Stimulated activated CD4-positive, alpha-beta T cell treated with anti-CD3 and anti-CD28 coated beads, Interleukin-4, amount 100 ng/mL, for 24 hours (primary cell): ENCODE results near the gene FBXW5.

Source experiments
- DNase-seq: peaks from one replicate; pipeline ENCODE4 v3.0.0-alpha.2; 2020

FBXW5 gene

DNA sequence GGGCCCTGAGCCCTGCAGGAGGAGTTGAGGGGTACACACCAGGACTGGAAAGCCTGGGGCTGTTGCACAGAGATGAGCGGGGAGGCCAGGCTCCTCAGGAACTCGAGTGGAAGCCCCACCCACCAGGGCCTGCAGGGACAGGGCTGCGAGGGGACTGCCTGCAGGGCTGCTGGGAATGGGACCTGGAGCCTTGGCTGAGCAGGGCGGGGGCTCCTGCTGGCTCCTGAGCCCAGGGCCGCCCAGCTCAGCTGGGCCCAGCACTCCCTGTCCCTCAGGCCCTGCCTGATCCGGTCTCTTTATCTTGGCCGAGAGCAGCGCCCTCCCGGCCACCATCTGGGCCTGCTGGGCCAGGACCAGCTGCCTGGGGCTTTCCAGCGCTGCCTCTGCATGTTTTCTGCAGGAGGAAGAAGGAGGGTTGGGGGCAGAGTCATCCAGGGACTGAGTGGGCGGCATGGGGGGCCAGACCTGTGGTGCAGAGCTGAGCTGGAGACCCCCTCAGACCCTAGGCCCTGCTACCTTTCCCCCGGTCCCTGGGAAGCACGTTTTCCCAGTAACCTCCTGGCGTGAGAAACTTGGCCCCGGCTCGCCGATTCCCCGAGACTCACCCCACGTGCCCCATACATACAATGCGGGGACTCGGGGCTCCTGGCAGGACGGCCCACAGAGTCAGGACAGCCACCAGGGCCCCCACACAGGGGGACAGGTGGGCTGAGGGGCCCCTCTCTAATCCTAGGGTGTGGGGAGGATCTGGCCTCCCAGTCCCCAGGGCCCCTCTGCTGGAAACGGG lies 16.9 kb upstream of the FBXW5 start:
- DNase-seq, result no peak

- no peak for DNase-seq
Measured at GRCh38 chr9:136960938-136961275, 16.4 kb upstream of the FBXW5 start.

DNA sequence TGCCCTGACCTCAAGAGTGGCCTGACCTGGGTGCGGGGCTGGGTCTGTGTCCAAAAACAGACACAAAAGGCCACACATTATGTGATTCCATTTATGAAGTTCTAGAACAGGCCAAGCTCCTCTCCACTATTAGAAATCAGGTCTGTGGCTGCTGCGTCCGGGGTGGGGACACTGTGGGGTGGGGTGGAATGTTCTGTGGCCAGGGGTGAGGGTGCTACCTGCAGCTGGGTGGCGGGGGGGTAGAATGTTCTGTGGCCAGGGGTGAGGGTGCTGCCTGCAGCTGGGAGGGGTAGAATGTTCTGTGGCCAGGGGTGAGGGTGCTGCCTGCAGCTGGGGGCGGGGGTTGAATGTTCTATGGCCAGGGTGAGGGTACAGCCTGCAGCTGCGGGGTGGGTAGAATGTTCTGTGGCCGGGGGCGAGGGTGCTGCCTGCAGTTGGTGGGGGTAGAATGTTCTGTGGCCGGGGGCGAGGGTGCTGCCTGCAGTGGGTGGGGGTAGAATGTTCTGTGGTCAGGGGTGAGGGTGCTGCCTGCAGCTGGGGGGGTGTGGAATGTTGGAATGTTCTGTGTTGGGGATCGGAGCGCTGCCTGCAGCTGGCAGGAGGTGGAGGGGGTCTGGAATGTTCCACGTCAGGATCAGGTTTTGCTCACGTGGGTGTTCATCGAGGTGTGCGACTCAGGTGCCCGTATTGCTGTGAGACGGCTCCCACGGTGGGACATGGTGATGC lies 15.8 kb upstream of the FBXW5 start:
- DNase-seq, result no peak

DNA sequence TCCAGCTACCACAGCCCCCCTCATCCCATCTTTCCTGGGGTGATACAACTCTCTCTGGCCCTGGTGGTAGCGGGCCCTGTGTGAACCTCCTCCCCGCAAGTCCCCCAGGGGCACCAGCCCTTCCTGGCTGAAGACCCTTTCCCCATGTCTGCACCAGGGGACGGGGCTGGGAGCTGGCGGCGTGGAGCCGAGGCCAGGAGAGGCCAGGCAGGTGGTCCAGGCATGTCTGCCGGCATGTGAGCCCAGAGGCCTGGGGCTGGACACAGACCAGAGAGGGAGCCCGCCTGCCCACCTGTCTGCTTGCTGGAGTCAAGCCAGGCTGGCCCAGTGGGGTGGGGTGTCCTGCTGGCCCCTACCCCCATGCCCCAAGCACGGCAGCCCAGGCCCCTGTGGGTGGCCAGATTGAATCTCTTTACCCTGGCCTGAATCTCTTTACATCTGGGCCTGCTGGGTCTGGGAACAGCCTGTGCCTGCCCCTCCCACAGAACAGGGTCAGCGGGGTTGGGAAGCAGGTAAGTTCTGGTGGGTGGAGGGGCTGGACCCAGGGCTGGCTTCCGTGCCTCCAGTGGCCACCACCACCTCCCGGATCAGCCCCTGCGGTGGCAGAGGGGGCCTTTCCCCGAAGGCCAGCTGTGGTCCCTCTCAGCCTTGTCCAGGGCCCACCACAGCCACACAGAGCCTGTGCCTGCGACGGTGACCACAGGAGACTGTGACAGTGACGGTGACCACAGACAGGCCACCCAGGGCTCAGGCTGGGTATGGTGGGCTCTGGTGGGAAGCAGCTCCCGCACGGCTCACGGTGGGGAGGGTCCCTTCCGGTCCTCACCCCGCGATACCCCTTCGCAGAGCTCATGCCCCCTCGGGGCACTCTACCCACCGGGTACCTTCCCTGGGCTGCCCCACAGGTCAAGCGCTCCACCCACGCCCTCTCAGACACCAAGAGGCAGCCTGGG lies 14.6 kb upstream of the FBXW5 start:
- no peak for DNase-seq

GRCh38 chr9:136958473-136958872 lies 13.9 kb upstream of the FBXW5 start:
- no peak for DNase-seq

DNA sequence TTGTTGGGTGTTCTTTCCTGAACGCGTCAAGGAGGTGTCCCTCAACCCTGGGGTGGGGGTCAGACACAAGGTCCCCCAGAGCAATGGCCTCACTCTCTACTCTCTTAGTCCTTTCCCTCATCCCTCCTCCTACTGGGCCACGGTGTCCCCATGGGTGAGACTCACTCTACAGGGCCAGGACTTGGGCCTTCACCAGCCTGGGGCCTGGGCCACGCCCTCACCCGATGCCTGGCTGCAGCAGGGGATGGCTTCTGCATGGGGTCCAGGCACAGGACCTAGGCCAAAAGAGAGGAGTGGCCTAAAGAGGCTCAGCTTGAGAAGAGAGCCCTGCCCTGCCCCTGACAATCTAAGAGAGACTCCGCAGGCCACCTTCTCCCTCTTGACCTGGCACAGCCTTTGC lies 13.4 kb upstream of the FBXW5 start:
- no peak for DNase-seq

DNA sequence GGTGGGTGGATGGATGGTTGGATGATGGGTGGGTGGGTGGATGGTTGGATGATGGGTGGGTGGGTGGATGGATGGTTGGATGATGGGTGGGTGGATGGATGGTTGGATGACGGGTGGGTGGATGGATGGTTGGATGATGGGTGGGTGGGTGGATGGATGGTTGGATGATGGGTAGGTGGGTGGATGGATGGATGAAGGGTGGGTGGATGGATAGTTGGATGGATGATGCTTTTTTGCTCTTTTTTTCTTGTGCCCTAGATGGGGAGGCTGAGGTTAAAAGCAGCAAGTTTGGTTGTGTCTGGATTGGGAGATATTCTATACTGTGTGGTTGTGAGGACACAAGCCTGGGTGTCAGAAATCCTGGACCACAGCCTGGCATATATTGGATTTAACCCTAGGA lies 12.9 kb upstream of the FBXW5 start:
- no peak for DNase-seq

GRCh38 chr9:136956604-136957003 lies 12.1 kb upstream of the FBXW5 start:
- no peak for DNase-seq

DNA sequence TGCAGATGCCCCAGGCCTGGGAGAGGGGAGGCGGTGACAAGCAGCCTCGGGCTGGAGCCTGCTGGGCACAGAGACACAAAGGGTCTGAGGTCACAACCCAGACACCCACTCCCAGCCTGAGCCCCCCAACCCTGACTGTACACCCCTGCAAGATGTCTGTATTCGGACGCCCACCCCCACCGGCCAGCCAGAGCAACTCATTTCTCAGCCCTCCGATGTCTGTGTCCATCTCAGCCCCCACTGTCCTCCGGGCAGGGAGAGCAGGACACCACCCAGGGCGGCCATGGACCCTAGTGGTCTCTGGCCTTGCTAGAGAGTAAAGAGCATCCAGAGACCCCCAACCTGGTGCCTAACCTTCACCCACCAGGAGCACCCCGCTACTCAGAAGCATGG lies 11.4 kb upstream of the FBXW5 start:
- no peak for DNase-seq

- no peak for DNase-seq
Measured at GRCh38 chr9:136955202-136955942, 10.8 kb upstream of the FBXW5 start.

- DNase-seq, result no peak
Measured at GRCh38 chr9:136954270-136955083, 9.9 kb upstream of the FBXW5 start.

DNA sequence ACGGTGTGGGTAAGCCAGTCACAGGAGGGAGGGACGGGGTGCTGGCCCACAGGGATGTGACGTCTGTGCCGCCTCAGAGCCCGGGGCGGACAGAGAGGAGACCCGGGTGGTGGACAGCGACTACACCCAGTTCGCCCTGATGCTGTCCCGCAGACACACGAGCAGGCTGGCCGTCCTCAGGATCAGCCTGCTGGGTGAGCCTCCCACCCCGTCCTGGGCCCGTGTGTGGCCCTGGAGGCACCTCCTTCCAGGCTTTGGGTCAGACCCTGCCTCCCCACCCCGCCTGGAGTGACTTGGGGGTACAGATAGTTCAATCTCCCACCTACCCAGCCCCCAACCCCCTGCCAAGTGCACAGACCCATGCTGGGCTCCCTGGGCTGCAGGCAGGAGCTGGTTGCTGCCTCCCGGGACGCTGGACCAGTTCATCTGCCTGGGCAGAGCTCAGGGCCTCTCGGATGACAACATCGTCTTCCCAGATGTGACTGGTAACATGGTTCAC lies 9.3 kb upstream of the FBXW5 start:
- no peak for DNase-seq

- no peak for DNase-seq
Measured at GRCh38 chr9:136952876-136953770, 8.6 kb upstream of the FBXW5 start.

GRCh38 chr9:136952321-136952850 lies 7.8 kb upstream of the FBXW5 start:
- DNase-seq, result no peak

DNA sequence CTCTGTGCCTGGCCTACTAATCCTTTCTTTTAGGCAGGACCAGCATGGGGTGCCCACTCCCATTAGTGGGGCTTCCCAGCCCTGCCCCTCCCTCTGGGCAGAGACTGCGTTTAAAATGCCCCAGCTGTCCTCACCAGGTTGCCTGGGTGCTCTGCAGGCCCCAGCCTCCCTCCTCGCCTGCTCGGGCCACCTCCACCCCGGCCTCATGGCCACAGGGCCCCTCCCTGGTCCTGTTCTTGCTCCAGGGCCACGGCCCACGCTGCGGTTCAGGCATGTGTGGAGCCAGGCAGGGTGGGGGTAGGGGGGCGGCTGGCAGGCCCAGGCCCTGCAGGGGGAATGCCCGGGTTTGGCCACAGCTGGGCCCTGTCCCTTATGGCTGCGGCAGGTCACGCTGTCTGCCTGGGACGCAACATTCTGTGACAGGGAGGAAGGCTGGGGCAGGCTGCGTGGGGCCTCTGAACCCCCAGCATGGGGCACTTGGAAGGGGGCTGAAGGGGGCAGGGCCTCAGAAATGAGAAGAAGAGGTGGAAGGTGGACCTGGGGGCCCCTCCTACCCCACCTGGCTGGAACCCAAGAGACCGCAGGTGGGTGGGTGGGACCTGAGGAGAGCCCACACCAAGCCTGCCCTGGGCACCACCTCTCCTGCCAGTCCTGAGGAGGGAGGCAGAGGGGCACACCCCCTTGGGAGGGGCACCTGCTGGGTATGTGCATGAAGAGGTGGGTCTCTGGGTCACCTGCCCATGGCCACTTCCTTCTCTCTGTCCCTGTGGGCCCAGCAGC lies 7.2 kb upstream of the FBXW5 start, which contains the start of gene LCN12:
Gene LCN12, plus strand, starts transcription at position 733 of the 780 bp plus-strand sequence. CDS start 55 bp downstream, outside the sequence.
- DNase-seq, result no peak

DNA sequence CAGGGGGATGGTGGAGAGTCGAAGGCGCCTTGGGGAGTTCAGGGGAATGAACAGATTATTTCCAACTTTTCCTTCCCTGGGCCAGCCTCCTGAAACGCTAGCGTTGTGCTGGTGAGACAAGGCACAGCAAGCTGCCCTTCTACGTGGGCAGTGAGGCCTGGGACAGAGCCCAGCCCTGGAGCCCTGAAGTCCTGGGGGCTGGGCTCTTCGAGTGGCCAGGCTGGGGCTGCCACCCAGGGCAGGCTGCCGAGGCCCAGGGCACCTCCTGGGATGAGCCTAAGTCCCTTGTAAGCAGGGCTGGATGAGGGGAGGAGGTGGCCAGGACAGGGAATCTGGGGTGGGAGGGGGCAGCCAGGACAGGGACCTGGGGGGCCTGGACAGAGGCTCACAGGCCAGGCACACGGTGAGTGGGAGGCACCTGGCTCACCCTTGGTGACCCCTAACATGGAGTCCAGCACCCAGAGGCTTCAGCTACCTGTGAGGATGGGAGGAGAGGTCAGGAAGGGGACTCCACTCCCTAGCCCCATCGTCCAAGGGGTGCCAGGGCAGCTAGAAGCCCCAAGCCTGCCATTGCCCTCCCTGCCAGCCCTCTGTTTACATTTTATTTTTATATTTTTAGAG lies 6.2 kb upstream of the FBXW5 start:
- no peak for DNase-seq

DNA sequence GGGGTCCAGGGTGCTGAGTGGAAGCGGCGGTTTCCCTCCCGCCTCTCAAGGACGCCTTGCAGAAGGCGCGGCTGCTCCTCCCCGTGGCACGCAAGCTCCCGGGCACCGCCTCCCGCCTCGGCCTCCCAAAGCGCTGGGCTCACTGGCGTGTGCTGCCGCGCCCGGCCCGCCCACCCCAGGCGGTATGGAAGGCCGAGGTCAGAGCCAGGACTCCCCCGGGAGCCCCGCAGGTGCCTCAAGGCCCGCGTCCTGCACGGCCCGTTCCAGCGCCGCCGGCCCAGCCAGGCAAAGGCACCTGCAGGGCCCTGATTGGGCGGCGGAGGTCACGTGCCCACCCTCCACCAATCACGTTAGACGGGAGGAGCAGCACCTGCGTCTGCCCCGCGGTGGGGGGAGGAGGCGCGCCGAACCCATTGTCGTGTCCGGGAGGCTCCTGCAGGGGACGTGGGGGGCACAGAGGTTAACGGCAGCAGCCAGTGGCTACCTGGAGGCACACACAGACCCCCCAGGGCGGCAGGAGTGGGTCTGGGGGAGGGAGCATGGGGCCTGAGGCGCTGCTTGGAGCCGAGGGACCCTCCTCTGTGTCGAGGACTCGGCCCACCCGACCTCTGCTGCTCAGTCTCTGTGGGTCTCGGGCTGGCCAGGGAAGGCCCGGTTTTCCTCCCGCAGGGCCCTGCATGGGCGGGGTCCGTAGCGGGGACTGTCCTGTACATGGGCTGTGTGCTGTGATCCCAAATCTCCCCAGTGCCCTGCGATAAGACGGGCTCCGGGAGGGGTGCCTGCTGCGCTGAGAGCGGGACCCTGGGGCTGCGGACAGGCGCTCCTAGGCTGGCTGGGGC lies 5.5 kb upstream of the FBXW5 start:
- peak; percentile 97 for DNase-seq
